Neural cell (in vitro differentiated cells): ENCODE measurements around the gene NRARP. TPM values are rescaled to one million over a fixed set of nuclear protein-coding genes. Genes with fewer than 3 reads are reported as not detected.

Experiments
- H2AFZ ChIP-seq: fragments of 200-600, 300-800 bp; sonication (generic), shearing (Covaris generic); 2 replicates; pipeline ENCODE4 v1.6.0; 2014; ENCODE audit warnings: low read depth, mild to moderate bottlenecking, antibody characterized with exemption, low read length, moderate library complexity
- H3F3A ChIP-seq: fragments of 200-600 bp; shearing (Covaris generic); 2 replicates; pipeline ENCODE4 v1.6.1; 2016; ENCODE audit warnings: mild to moderate bottlenecking, moderate library complexity, mixed read lengths, antibody characterized with exemption, low read length; ENCODE audit not compliant: insufficient read depth, poor library complexity, severe bottlenecking
- H3K27ac ChIP-seq: fragments of 200-600, 300-800 bp; sonication (generic), shearing (Covaris generic); 2 replicates; pipeline ENCODE4 v1.5.1; 2014; ENCODE audit warnings: mild to moderate bottlenecking, low read length, moderate library complexity
- H3K27me3 ChIP-seq: fragments of 300-800, 200-600 bp; sonication (generic), shearing (Covaris generic); 2 replicates; pipeline ENCODE4 v1.6.0; 2014; ENCODE audit warnings: mild to moderate bottlenecking, low read depth, low read length, moderate library complexity; ENCODE audit not compliant: insufficient read depth
- H3K36me3 ChIP-seq: fragments of 300-800, 200-600 bp; sonication (generic), shearing (Covaris generic); 2 replicates; pipeline ENCODE4 v1.5.1; 2014; ENCODE audit warnings: mild to moderate bottlenecking, antibody characterized with exemption, low read length, moderate library complexity; ENCODE audit not compliant: insufficient read depth
- H3K4me2 ChIP-seq: fragments of 300-800, 200-600 bp; sonication (generic), shearing (Covaris generic); 2 replicates; pipeline ENCODE4 v1.6.0; 2014; ENCODE audit warnings: mild to moderate bottlenecking, low read length
- H3K4me3 ChIP-seq: fragments of 300-800, 200-600 bp; sonication (generic), shearing (Covaris generic); 2 replicates; pipeline ENCODE4 v1.5.1; 2014; ENCODE audit warnings: mild to moderate bottlenecking, low read length, moderate library complexity
- H3K79me2 ChIP-seq: fragments of 200-600 bp; shearing (Covaris generic); replicated peaks from 2 replicates; pipeline ENCODE4 v1.6.0; 2014; ENCODE audit warnings: mild to moderate bottlenecking, low read length, moderate library complexity; ENCODE audit not compliant: insufficient read depth
- H3K9ac ChIP-seq: fragments of 300-800, 200-600 bp; sonication (generic), shearing (Covaris generic); 2 replicates; pipeline ENCODE4 v1.6.1; 2016; ENCODE audit warnings: mild to moderate bottlenecking, low read length, mixed read lengths
- H3K9me2 ChIP-seq: fragments of 200-600 bp; shearing (Covaris generic); 2 replicates; pipeline ENCODE4 v1.6.1; 2016; ENCODE audit warnings: mild to moderate bottlenecking, low read length, mixed read lengths; ENCODE audit not compliant: insufficient read depth
- H3K9me3 ChIP-seq: fragments of 200-600, 300-800 bp; sonication (generic), shearing (Covaris generic); 2 replicates; pipeline ENCODE4 v1.6.1; 2016; ENCODE audit warnings: mild to moderate bottlenecking, mixed run types, low read length, moderate library complexity, mixed read lengths
- H4K20me1 ChIP-seq: fragments of 200-600 bp; shearing (Covaris generic); 2 replicates; pipeline ENCODE4 v1.6.1; 2016; ENCODE audit warnings: mild to moderate bottlenecking, mixed run types; ENCODE audit not compliant: insufficient read depth
- EP300 ChIP-seq: fragments of 450-650 bp; conservative IDR thresholded peaks from 2 replicates; pipeline ENCODE4 v1.6.1; 2014; ENCODE audit warnings: antibody characterized with exemption, mild to moderate bottlenecking, moderate library complexity; ENCODE audit not compliant: poor library complexity, severe bottlenecking
- EZH2 ChIP-seq: fragments of 200-600, 300-800 bp; shearing (Covaris generic), sonication (generic); IDR thresholded peaks from 2 replicates; pipeline ENCODE4 v1.6.1; 2014; ENCODE audit warnings: antibody characterized with exemption, low read length, borderline replicate concordance, mild to moderate bottlenecking; ENCODE audit not compliant: insufficient read depth, poor library complexity, severe bottlenecking
- MXI1 ChIP-seq: fragments of 450-650 bp; conservative IDR thresholded peaks from 2 replicates; pipeline ENCODE4 v1.6.1; 2014; ENCODE audit warnings: antibody characterized with exemption, mild to moderate bottlenecking; ENCODE audit not compliant: poor library complexity, severe bottlenecking
- POLR2AphosphoS5 ChIP-seq: IDR thresholded peaks from 2 replicates; pipeline ENCODE4 v1.6.1; 2012
- RAD21 ChIP-seq: fragments of 450-650 bp; conservative IDR thresholded peaks from 2 replicates; pipeline ENCODE4 v1.6.1; 2014; ENCODE audit warnings: antibody characterized with exemption, mild to moderate bottlenecking, moderate library complexity
- REST ChIP-seq: IDR thresholded peaks from 2 replicates; pipeline ENCODE4 v1.6.1; 2012; ENCODE audit warnings: borderline replicate concordance
- SMC3 ChIP-seq: fragments of 450-650 bp; conservative IDR thresholded peaks from 2 replicates; pipeline ENCODE4 v1.6.1; 2014; ENCODE audit warnings: antibody characterized with exemption, mild to moderate bottlenecking, moderate library complexity; ENCODE audit not compliant: poor library complexity
- TAF1 ChIP-seq: IDR thresholded peaks from 2 replicates; pipeline ENCODE4 v1.6.1; 2012; ENCODE audit warnings: low read depth
- polyA plus RNA-seq: library from polyadenylated mRNA; depleted of rRNA; stranded (reverse); fragments of >200 nt; gene quantifications from 2 replicates; pipeline ENCODE4 v1.2.3, GENCODE V29; 2014
- TF ChIP-seq, protein P1 (sequence below): fragments of 450-650 bp; IDR thresholded peaks from 2 replicates; pipeline ENCODE4 v1.5.1; 2014; ENCODE audit warnings: antibody characterized with exemption, mild to moderate bottlenecking, moderate library complexity; ENCODE audit not compliant: poor library complexity, severe bottlenecking

NRARP gene
- polyA plus RNA-seq, 1 donor from 2014 or later, result 2.3 TPM

GRCh38 chr9:137268538-137269201 lies 33.4 kb downstream of the NRARP start:
- no peaks in the 10 kb centered on the region for H3K9me2 ChIP-seq
- no peak overlapping the region for H3K27ac ChIP-seq
- no peak overlapping the region for H3K4me3 ChIP-seq
- H3K4me2 ChIP-seq, result no peak overlapping the region
- H3K9me3 ChIP-seq, result no peaks in the 10 kb centered on the region
- no peaks in the 10 kb centered on the region for H3K27me3 ChIP-seq
- no peaks in the 10 kb centered on the region for H4K20me1 ChIP-seq
- H3K9ac ChIP-seq, result no peak overlapping the region
- no peaks in the 10 kb centered on the region for H3F3A ChIP-seq
- peaks cover 7% of the 10 kb centered on the region for H3K36me3 ChIP-seq
- H3K79me2 ChIP-seq, result no peaks in the 10 kb centered on the region
- TF ChIP-seq REST, result no peak
- TF ChIP-seq MXI1, result no peak
- no peak overlapping the region for H2AFZ ChIP-seq

DNA sequence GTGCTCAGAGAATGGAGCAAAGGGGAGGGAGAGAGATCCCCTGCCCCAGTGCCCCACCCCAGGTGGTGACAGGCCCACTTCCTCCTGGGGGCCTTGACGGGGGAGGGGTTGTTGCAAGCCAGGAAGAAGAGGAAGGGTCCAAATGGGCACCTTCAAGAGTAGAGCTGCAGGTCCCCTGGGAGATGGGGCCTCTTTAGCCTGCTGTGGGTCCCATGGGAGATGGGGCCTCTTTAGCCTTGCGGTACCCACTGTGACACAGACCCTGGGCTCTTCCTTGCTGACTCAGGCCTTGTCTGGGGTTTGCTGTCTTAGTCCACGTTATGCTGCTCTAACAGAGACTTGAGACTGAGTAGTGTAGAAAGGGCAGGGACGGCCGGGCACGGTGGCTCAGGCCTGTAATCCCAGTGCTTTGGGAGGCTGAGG lies 34.1 kb downstream of the NRARP start:
- no peaks in the 10 kb centered on the region for H3K27me3 ChIP-seq
- H3K79me2 ChIP-seq, result no peaks in the 10 kb centered on the region
- no peaks in the 10 kb centered on the region for H3F3A ChIP-seq
- H3K9me3 ChIP-seq, result no peaks in the 10 kb centered on the region
- H3K27ac ChIP-seq, result no peak overlapping the region
- peaks cover 7% of the 10 kb centered on the region for H3K36me3 ChIP-seq
- H4K20me1 ChIP-seq, result no peaks in the 10 kb centered on the region
- H3K9ac ChIP-seq, result no peak overlapping the region
- no peaks in the 10 kb centered on the region for H3K9me2 ChIP-seq
- H2AFZ ChIP-seq, result no peak overlapping the region
- TF ChIP-seq SMC3 (no peak), RAD21 (no peak), MXI1 (no peak), TAF1 (no peak), EP300 (no peak), EZH2 (no peak), POLR2AphosphoS5 (no peak), REST (no peak)
- TF ChIP-seq, protein P1, sequence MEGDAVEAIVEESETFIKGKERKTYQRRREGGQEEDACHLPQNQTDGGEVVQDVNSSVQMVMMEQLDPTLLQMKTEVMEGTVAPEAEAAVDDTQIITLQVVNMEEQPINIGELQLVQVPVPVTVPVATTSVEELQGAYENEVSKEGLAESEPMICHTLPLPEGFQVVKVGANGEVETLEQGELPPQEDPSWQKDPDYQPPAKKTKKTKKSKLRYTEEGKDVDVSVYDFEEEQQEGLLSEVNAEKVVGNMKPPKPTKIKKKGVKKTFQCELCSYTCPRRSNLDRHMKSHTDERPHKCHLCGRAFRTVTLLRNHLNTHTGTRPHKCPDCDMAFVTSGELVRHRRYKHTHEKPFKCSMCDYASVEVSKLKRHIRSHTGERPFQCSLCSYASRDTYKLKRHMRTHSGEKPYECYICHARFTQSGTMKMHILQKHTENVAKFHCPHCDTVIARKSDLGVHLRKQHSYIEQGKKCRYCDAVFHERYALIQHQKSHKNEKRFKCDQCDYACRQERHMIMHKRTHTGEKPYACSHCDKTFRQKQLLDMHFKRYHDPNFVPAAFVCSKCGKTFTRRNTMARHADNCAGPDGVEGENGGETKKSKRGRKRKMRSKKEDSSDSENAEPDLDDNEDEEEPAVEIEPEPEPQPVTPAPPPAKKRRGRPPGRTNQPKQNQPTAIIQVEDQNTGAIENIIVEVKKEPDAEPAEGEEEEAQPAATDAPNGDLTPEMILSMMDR, result no peak
- no peak overlapping the region for H3K4me2 ChIP-seq
- no peak overlapping the region for H3K4me3 ChIP-seq
